Mucosa of stomach (tissue), 1 donor: ENCODE measurements around the gene CDK14.
"Not testable (repeated sequence)": the region's sequence is repeated elsewhere in the genome, so short reads cannot be mapped to it uniquely, and the experiment has no call there.

ENCODE experiments used
- H3K27me3 ChIP-seq: one replicate; pipeline ENCODE4 v1.7.0; 2013; ENCODE audit warnings: mild to moderate bottlenecking, low read length; ENCODE audit not compliant: control insufficient read depth, insufficient read depth
- H3K36me3 ChIP-seq: one replicate; pipeline ENCODE4 v1.7.0; 2013; ENCODE audit warnings: low read length; ENCODE audit not compliant: control insufficient read depth, insufficient read depth
- H3K4me1 ChIP-seq: one replicate; pipeline ENCODE4 v1.7.0; 2013; ENCODE audit warnings: mild to moderate bottlenecking, low read length; ENCODE audit not compliant: control insufficient read depth, insufficient read depth
- H3K4me3 ChIP-seq: one replicate; pipeline ENCODE4 v1.7.0; 2013; ENCODE audit warnings: low read length
- H3K9ac ChIP-seq: one replicate; pipeline ENCODE4 v1.7.0; 2013; ENCODE audit warnings: mild to moderate bottlenecking, low read length, moderate library complexity
- H3K9me3 ChIP-seq: one replicate; pipeline ENCODE4 v1.7.0; 2013; ENCODE audit warnings: mild to moderate bottlenecking, low read length, moderate library complexity; ENCODE audit not compliant: control insufficient read depth
- donor health status: Pancreatic carcinoma.

CDK14 gene

GRCh38 chr7:90717296-90718060 lies 121.4 kb downstream of the CDK14 start:
- no peak overlapping the region for H3K4me3 ChIP-seq
- H3K9ac ChIP-seq = no peak overlapping the region
- H3K4me1 ChIP-seq = peaks cover 47% of the 10 kb centered on the region
- no peaks in the 10 kb centered on the region for H3K9me3 ChIP-seq
- H3K36me3 ChIP-seq = no peaks in the 10 kb centered on the region
- no peaks in the 10 kb centered on the region for H3K27me3 ChIP-seq

- Histone ChIP-seq H3K27me3 (no peaks in the 10 kb centered on the region), H3K9me3 (no peaks in the 10 kb centered on the region), H3K4me1 (peaks cover 47% of the 10 kb centered on the region), H3K9ac (no peak overlapping the region), H3K4me3 (no peak overlapping the region), H3K36me3 (no peaks in the 10 kb centered on the region)
Measured at GRCh38 chr7:90719155-90719554, 123.0 kb downstream of the CDK14 start.

GRCh38 chr7:90720984-90721760 lies 125.1 kb downstream of the CDK14 start:
- Histone ChIP-seq H3K4me3 (no peak overlapping the region), H3K36me3 (no peaks in the 10 kb centered on the region), H3K9ac (no peak overlapping the region), H3K4me1 (peaks cover 47% of the 10 kb centered on the region), H3K9me3 (no peaks in the 10 kb centered on the region), H3K27me3 (no peaks in the 10 kb centered on the region)

- Histone ChIP-seq H3K4me1 (peaks cover 44% of the 10 kb centered on the region), H3K4me3 (no peak overlapping the region), H3K36me3 (no peaks in the 10 kb centered on the region), H3K9me3 (no peaks in the 10 kb centered on the region), H3K9ac (no peak overlapping the region), H3K27me3 (no peaks in the 10 kb centered on the region)
Measured at GRCh38 chr7:90721869-90722431, 125.8 kb downstream of the CDK14 start.

GRCh38 chr7:90723233-90723632 lies 127.1 kb downstream of the CDK14 start:
- no peaks in the 10 kb centered on the region for H3K9me3 ChIP-seq
- H3K4me1 ChIP-seq = peaks cover 36% of the 10 kb centered on the region
- H3K36me3 ChIP-seq = no peaks in the 10 kb centered on the region

GRCh38 chr7:90723866-90724265 lies 127.7 kb downstream of the CDK14 start:
- H3K27me3 ChIP-seq = no peaks in the 10 kb centered on the region
- H3K9ac ChIP-seq = no peak overlapping the region
- H3K4me1 ChIP-seq = peaks cover 30% of the 10 kb centered on the region
- no peaks in the 10 kb centered on the region for H3K9me3 ChIP-seq
- H3K36me3 ChIP-seq = no peaks in the 10 kb centered on the region
- no peak overlapping the region for H3K4me3 ChIP-seq

More at GRCh38 chr7:90723233-90723632, 127.1 kb downstream of the CDK14 start:
- Histone ChIP-seq H3K9ac (no peak overlapping the region), H3K4me3 (no peak overlapping the region), H3K27me3 (no peaks in the 10 kb centered on the region)

GRCh38 chr7:90726120-90726519 lies 130.0 kb downstream of the CDK14 start:
- H3K4me1 ChIP-seq = peaks cover 11% of the 10 kb centered on the region
- H3K36me3 ChIP-seq = no peaks in the 10 kb centered on the region
- no peak overlapping the region for H3K9ac ChIP-seq
- no peak overlapping the region for H3K4me3 ChIP-seq
- no peaks in the 10 kb centered on the region for H3K27me3 ChIP-seq
- H3K9me3 ChIP-seq = no peaks in the 10 kb centered on the region

- no peak overlapping the region for H3K4me3 ChIP-seq
- no peaks in the 10 kb centered on the region for H3K36me3 ChIP-seq
- no peaks in the 10 kb centered on the region for H3K27me3 ChIP-seq
- peaks cover 6% of the 10 kb centered on the region for H3K4me1 ChIP-seq
- no peak overlapping the region for H3K9ac ChIP-seq
- H3K9me3 ChIP-seq = no peaks in the 10 kb centered on the region
Measured at GRCh38 chr7:90726623-90727022, 130.5 kb downstream of the CDK14 start.

GRCh38 chr7:90727412-90727811 lies 131.3 kb downstream of the CDK14 start:
- H3K9me3 ChIP-seq = no peaks in the 10 kb centered on the region

GRCh38 chr7:90728568-90728967 lies 132.4 kb downstream of the CDK14 start:
- no peaks in the 10 kb centered on the region for H3K27me3 ChIP-seq
- no peak overlapping the region for H3K9ac ChIP-seq
- no peaks in the 10 kb centered on the region for H3K4me1 ChIP-seq
- no peaks in the 10 kb centered on the region for H3K9me3 ChIP-seq
- no peaks in the 10 kb centered on the region for H3K36me3 ChIP-seq
- no peak overlapping the region for H3K4me3 ChIP-seq

More at GRCh38 chr7:90727412-90727811, 131.3 kb downstream of the CDK14 start:
- no peaks in the 10 kb centered on the region for H3K27me3 ChIP-seq
- H3K4me3 ChIP-seq = no peak overlapping the region
- no peak overlapping the region for H3K9ac ChIP-seq
- H3K36me3 ChIP-seq = no peaks in the 10 kb centered on the region
- no peaks in the 10 kb centered on the region for H3K4me1 ChIP-seq

GRCh38 chr7:90735611-90736280 lies 139.6 kb downstream of the CDK14 start:
- not testable (repeated sequence) for H3K27me3 ChIP-seq, H3K9me3 ChIP-seq, H3K36me3 ChIP-seq, H3K9ac ChIP-seq, H3K4me1 ChIP-seq, H3K4me3 ChIP-seq

- Histone ChIP-seq H3K27me3 (no peaks in the 10 kb centered on the region), H3K4me3 (no peak overlapping the region), H3K9ac (no peak overlapping the region), H3K36me3 (no peaks in the 10 kb centered on the region), H3K9me3 (no peaks in the 10 kb centered on the region), H3K4me1 (no peaks in the 10 kb centered on the region)
Measured at GRCh38 chr7:90736316-90736715, 140.2 kb downstream of the CDK14 start.
